ENCODE results near the gene SETD9.

GRCh38 chr5:56947052-56947451, 37.7 kb downstream of the SETD9 start:
- TF ChIP-seq POLR2A (IDR thresholded peaks at IDR 0.05) (no peak), CTCF (IDR thresholded peaks at IDR 0.05) (no peak)

All from Peyer's patch (tissue), 4 donors.